IMR-90 (cell line): ENCODE measurements around the gene ATXN3L. TPM values are rescaled to one million over a fixed set of nuclear protein-coding genes. Genes with fewer than 3 reads are reported as not detected.

Source experiments
- ATAC-seq: fragments of 200-7000 bp; cut with Tn5 transposase; 2 replicates; pipeline ENCODE4 v1.9.1; 2020; ENCODE audit warnings: low read depth, mild to moderate bottlenecking, moderate library complexity
- BruUV-seq: library from RNA; stranded (reverse); fragments of 400-500 nt; replicated peaks from 2 replicates; lab custom pipeline; 2021; lab: Mats Ljungman, UMichigan
- CTCF ChIA-PET: fragments of 300-600 bp; formaldehyde crosslinking; extraction: SDS; loops from one replicate; lab custom pipeline; 2021; ENCODE audit warnings: antibody characterized with exemption; lab: Yijun Ruan, JAX
- POLR2A ChIA-PET: fragments of 300-600 bp; sonication (Branson Sonifier 250); formaldehyde crosslinking; loops from one replicate; lab custom pipeline; 2022; ENCODE audit warnings: antibody characterized with exemption; ENCODE audit not compliant: unreplicated experiment; lab: Charles Lee
- DNase-seq: peaks from one replicate; pipeline ENCODE4 v3.0.0; 2013
- H2AFZ ChIP-seq: replicated peaks from 2 replicates; pipeline ENCODE3; 2013; ENCODE audit warnings: low read length, mild to moderate bottlenecking; ENCODE audit not compliant: poor library complexity
- H2AK5ac ChIP-seq: 2 replicates; pipeline ENCODE4 v1.6.1; 2013; ENCODE audit warnings: low read depth, low read length, inconsistent platforms
- H2AK9ac ChIP-seq: replicated peaks from 2 replicates; pipeline ENCODE3; 2013; ENCODE audit warnings: mild to moderate bottlenecking, low read depth, low read length, moderate library complexity; ENCODE audit not compliant: poor library complexity
- H2BK120ac ChIP-seq: 2 replicates; pipeline ENCODE4 v1.6.1; 2013; ENCODE audit warnings: low read depth, low read length, inconsistent platforms
- H2BK15ac ChIP-seq: 3 replicates; pipeline ENCODE4 v1.6.1; 2013; ENCODE audit warnings: low read depth, low read length, inconsistent platforms
- H2BK20ac ChIP-seq: 2 replicates; pipeline ENCODE4 v1.6.1; 2013; ENCODE audit warnings: low read depth, mild to moderate bottlenecking, inconsistent platforms, low read length, moderate library complexity
- H2BK5ac ChIP-seq: 2 replicates; pipeline ENCODE4 v1.6.1; 2013; ENCODE audit warnings: mild to moderate bottlenecking, low read depth, low read length, inconsistent platforms; ENCODE audit not compliant: poor library complexity, severe bottlenecking
- H3K14ac ChIP-seq: replicated peaks from 2 replicates; pipeline ENCODE4 v1.6.1; 2013; ENCODE audit warnings: low read depth, low read length, inconsistent platforms
- H3K18ac ChIP-seq: 2 replicates; pipeline ENCODE4 v1.6.1; 2013; ENCODE audit warnings: low read depth, low read length, control low read depth
- H3K23ac ChIP-seq: 2 replicates; pipeline ENCODE4 v1.6.1; 2013; ENCODE audit warnings: low read depth, low read length, inconsistent platforms
- H3K27ac ChIP-seq: 2 replicates; pipeline ENCODE4 v1.5.1; 2013; ENCODE audit warnings: mild to moderate bottlenecking, control low read depth, low read length; ENCODE audit not compliant: insufficient read depth
- H3K27me3 ChIP-seq: 2 replicates; pipeline ENCODE4 v1.6.1; 2013; ENCODE audit warnings: low read length; ENCODE audit not compliant: control insufficient read depth, insufficient read depth
- H3K36me3 ChIP-seq: 2 replicates; pipeline ENCODE4 v1.6.1; 2013; ENCODE audit warnings: low read length, mixed read lengths; ENCODE audit not compliant: control insufficient read depth, insufficient read depth
- H3K4ac ChIP-seq: 2 replicates; pipeline ENCODE4 v1.6.1; 2013; ENCODE audit warnings: low read depth, low read length, inconsistent platforms
- H3K4me1 ChIP-seq: 2 replicates; pipeline ENCODE4 v1.6.1; 2013; ENCODE audit warnings: low read length, mixed read lengths; ENCODE audit not compliant: control insufficient read depth, insufficient read depth
- H3K4me2 ChIP-seq: 2 replicates; pipeline ENCODE4 v1.6.1; 2013; ENCODE audit warnings: low read depth, mild to moderate bottlenecking, control low read depth, low read length, moderate library complexity
- H3K4me3 ChIP-seq: 2 replicates; pipeline ENCODE4 v1.5.1; 2013; ENCODE audit warnings: low read depth, mild to moderate bottlenecking, control low read depth, low read length, moderate library complexity; ENCODE audit not compliant: insufficient read depth
- H3K56ac ChIP-seq: 2 replicates; pipeline ENCODE4 v1.6.1; 2013; ENCODE audit warnings: low read length, inconsistent platforms; ENCODE audit not compliant: insufficient read depth; ENCODE audit errors: extremely low read depth
- H3K79me1 ChIP-seq, 2 experiments: 2 replicates each; pipeline ENCODE4 v1.6.1; 2013; ENCODE audit warnings: low read length in 2 of 2, inconsistent platforms in 1 of 2, low read depth in 1 of 2
- H3K9ac ChIP-seq: 2 replicates; pipeline ENCODE4 v1.6.1; 2013; ENCODE audit warnings: low read depth, low read length, control low read depth
- H3K9me1 ChIP-seq: 2 replicates; pipeline ENCODE4 v1.6.1; 2013; ENCODE audit warnings: low read length, inconsistent platforms; ENCODE audit not compliant: insufficient read depth
- H3K9me3 ChIP-seq: 2 replicates; pipeline ENCODE4 v1.6.1; 2013; ENCODE audit warnings: low read length; ENCODE audit not compliant: control insufficient read depth, insufficient read depth
- H4K20me1 ChIP-seq: 2 replicates; pipeline ENCODE4 v1.6.1; 2013; ENCODE audit warnings: low read length, inconsistent platforms; ENCODE audit not compliant: insufficient read depth
- H4K5ac ChIP-seq: 2 replicates; pipeline ENCODE4 v1.6.1; 2013; ENCODE audit warnings: mild to moderate bottlenecking, low read depth, low read length, control low read depth
- H4K8ac ChIP-seq, 2 experiments: 2 replicates each; pipeline ENCODE4 v1.6.1; 2013; ENCODE audit warnings: low read depth in 2 of 2, low read length in 2 of 2, control low read depth in 1 of 2, inconsistent platforms in 1 of 2
- H4K91ac ChIP-seq: 2 replicates; pipeline ENCODE4 v1.6.1; 2013; ENCODE audit warnings: low read depth, low read length, inconsistent platforms; ENCODE audit not compliant: insufficient read depth
- CTCF ChIP-seq: conservative IDR thresholded peaks from 2 replicates; pipeline ENCODE4 v1.5.1; 2012; ENCODE audit warnings: mild to moderate bottlenecking, low read depth, low read length, improper control_type of control experiment
- SMC3 ChIP-seq: fragments of 150-350 bp; IDR thresholded peaks from 2 replicates; pipeline ENCODE4 v1.6.1; 2016; ENCODE audit warnings: low read depth, mild to moderate bottlenecking, antibody characterized with exemption, low read length, moderate library complexity
- WGBS, 2 experiments: methylation state at CpG; one replicate each; pipeline versions ENCODE4 v1.1.5 to v1.1.7; 2013; ENCODE audit warnings: missing lambda C conversion rate in 2 of 2; ENCODE audit not compliant: insufficient read length in 1 of 2; ENCODE audit errors: extremely low coverage in 2 of 2; 5-methylcytosine and 5-hydroxymethylcytosine counted together
- dilution Hi-C: fragments of 300-500 bp; cut with HindIII; formaldehyde crosslinking; loops from one replicate; pipeline ENCODE4 v1.14.3; 2018; ENCODE audit warnings: low sequenced_read_pairs; ENCODE audit not compliant: unreplicated experiment
- in situ Hi-C: fragments of 300-500 bp; cut with MboI; formaldehyde crosslinking; loops from 3 replicates; pipeline ENCODE4 v1.14.3; 2019; ENCODE audit warnings: low sequenced_read_pairs, inconsistent platforms, mixed read lengths
- intact Hi-C: fragments of 100-400 bp; cut with micrococcal nuclease; formaldehyde crosslinking; loops from 2 replicates; pipeline ENCODE4 v1.10.0; 2022
- polyA plus RNA-seq, 3 experiments: library from polyadenylated mRNA; depleted of rRNA; stranded (reverse); fragments of >200 nt; gene quantifications; 2 replicates each; pipeline ENCODE4 v1.2.3, GENCODE V29; 2012; ENCODE audit warnings: low replicate concordance in 1 of 3
- total RNA-seq: library from RNA; depleted of rRNA; stranded (reverse); fragments of >200 nt; gene quantifications from 2 replicates; pipeline ENCODE4 v1.2.3, GENCODE V29; 2012

Gene ATXN3L
- total and polyA plus RNA-seq, 2 of the 4 experiments (the other 2 are of a cell fraction) = not detected

GRCh38 chrX:13275031-13275430 is 44.8 kb downstream of the ATXN3L start:
- H3K4me3 ChIP-seq = no peak overlapping the region
- no CpG with 5 or more reads among the region's 1 CpG for WGBS, 2 experiments
- dilution Hi-C loops (no loop called here), intact Hi-C loops (no loop called here), in situ Hi-C loops (no loop called here)
- no peak overlapping the region for H2AK9ac ChIP-seq
- H4K5ac ChIP-seq = no peak overlapping the region; the same call in 1 of the 2 replicates
- no peaks in the 10 kb centered on the region for H3K9me1 ChIP-seq
- no peak overlapping the region for H2BK20ac ChIP-seq
- H3K79me1 ChIP-seq = no peaks in the 10 kb centered on the region
- BruUV-seq = no TSS peak
- peak overlapping the region; percentile 27; the same call in 1 of the 2 replicates for H3K18ac ChIP-seq
- no peaks in the 10 kb centered on the region for H4K20me1 ChIP-seq
- H3K27ac ChIP-seq = no peak overlapping the region
- H2AK5ac ChIP-seq = no peak overlapping the region
- CTCF ChIA-PET = no interaction called here
- no peak overlapping the region for H2BK5ac ChIP-seq
- TF ChIP-seq SMC3 (no peak), CTCF (no peak)
- POLR2A ChIA-PET = no interaction called here
- H3K4me1 ChIP-seq = peaks cover 3% of the 10 kb centered on the region
- H3K9me3 ChIP-seq = no peaks in the 10 kb centered on the region
- no peak overlapping the region for H3K4ac ChIP-seq
- H2AFZ ChIP-seq = no peak overlapping the region
- H4K91ac ChIP-seq = no peak overlapping the region
- H3K56ac ChIP-seq = no peak overlapping the region
- no peak overlapping the region for H2BK15ac ChIP-seq
- H2BK120ac ChIP-seq = no peak overlapping the region
- DNase-seq = no peak
- H3K36me3 ChIP-seq = no peaks in the 10 kb centered on the region
- H3K27me3 ChIP-seq = no peaks in the 10 kb centered on the region
- H3K23ac ChIP-seq = no peak overlapping the region
- H3K14ac ChIP-seq = no peak overlapping the region
- no peak for ATAC-seq
- no peak overlapping the region for H4K8ac ChIP-seq
- no peak overlapping the region for H3K4me2 ChIP-seq
- no peak overlapping the region for H3K9ac ChIP-seq
